ENCODE data around the gene PDE7B. TPM values are rescaled to one million over a fixed set of nuclear protein-coding genes. Genes with fewer than 3 reads are reported as not detected.
A peak's percentile ranks its signal among the peaks of the same experiment; 100 is the strongest.

The PDE7B gene
- not detected in 2 replicates for total RNA-seq (2016; rRNA removed; fragmentation: Illumina TruSeq; extraction: Trizol)
- total RNA-seq (2016; cell fraction: cytosol; rRNA removed; fragmentation: Illumina TruSeq; extraction: Trizol; ENCODE audit: low read depth): not detected in 2 replicates
- total RNA-seq (2016; cell fraction: insoluble cytoplasmic fraction; rRNA removed; fragmentation: Illumina TruSeq; extraction: Trizol): not detected in 2 replicates
- total RNA-seq (2016; cell fraction: membrane; rRNA removed; fragmentation: Illumina TruSeq; extraction: Trizol): not detected in 2 replicates
- not detected in 2 replicates for total RNA-seq (2016; cell fraction: nucleus; rRNA removed; fragmentation: Illumina TruSeq; extraction: Trizol)
- polyA plus RNA-seq (2011; rRNA removed): not detected in 2 replicates
- polyA plus RNA-seq (2011; cell fraction: cytosol; rRNA removed): not detected in 2 replicates
- polyA plus RNA-seq (2011; cell fraction: nucleus; rRNA removed): not detected in 2 replicates
- not detected in 2 replicates for polyA plus RNA-seq (2012)
- not detected in 2 replicates for polyA plus RNA-seq (2016; cell fraction: cytosol; fragmentation: Illumina TruSeq; extraction: Trizol; ENCODE audit: low read depth)
- polyA plus RNA-seq (2016; cell fraction: insoluble cytoplasmic fraction; fragmentation: Illumina TruSeq; extraction: Trizol; ENCODE audit: low read depth): not detected in 2 replicates
- polyA plus RNA-seq (2016; cell fraction: membrane; fragmentation: Illumina TruSeq; extraction: Trizol; ENCODE audit: low read depth): not detected in 2 replicates
- polyA plus RNA-seq (2016; cell fraction: nucleus; fragmentation: Illumina TruSeq; extraction: Trizol; ENCODE audit: insufficient read depth, low read depth): not detected in 2 replicates
- polyA minus RNA-seq (2011; rRNA and poly(A)+ RNA removed; ENCODE audit: low replicate concordance): 14.3 TPM in 1 of 2 replicates, not detected in the other
- not detected in 2 replicates for polyA minus RNA-seq (2011; cell fraction: cytosol; rRNA and poly(A)+ RNA removed)
- polyA minus RNA-seq (2011; cell fraction: nucleus; rRNA and poly(A)+ RNA removed): not detected in 2 replicates
- Bru-seq, nascent RNA: percentile 0 among the genes with signal in this experiment
- not detected for BruChase-seq, experiment 1, labeled RNA remaining after a 6-hour chase
- BruChase-seq, experiment 2, labeled RNA remaining after a 2-hour chase: not detected
- long read RNA-seq, experiment 1: 0 reads
- long read RNA-seq, experiment 2: 0 reads

GRCh38 chr6:135851442-135852271 lies at the start of gene PDE7B:
Gene PDE7B (plus strand): TSS chr6:135851701.
- no peak within 1 kb of the TSS for H2AFZ ChIP-seq (ENCODE audit: low read length)
- WGBS (ENCODE audit: low lambda C conversion rate): 4% methylated on average over 12 of the region's 12 CpGs
- H3K36me3 ChIP-seq (replicated peaks in 1 of 2; ENCODE audit: control insufficient read depth in 1 of 2, insufficient read depth in 2 of 2, low read length in 2 of 2): no peaks in the 10 kb centered on the region
- H3K79me2 ChIP-seq (ENCODE audit: insufficient read depth, low read length): no peaks in the 10 kb centered on the region
- no TSS peak for BruUV-seq (replicated peaks)
- intact Hi-C loops (cut with micrococcal nuclease; ENCODE audit: unreplicated experiment) (no loop called here), in situ Hi-C loops (cut with HindIII; ENCODE audit: extremely low pct_ligation_motif_present, low pct_unique_long_range_greater_than_20kb) (no loop called here)
- H3K27me3 ChIP-seq (ENCODE audit: control insufficient read depth in 1 of 2, insufficient read depth in 2 of 2, low read length in 2 of 2): no peaks in the 10 kb centered on the region
- no peak within 1 kb of the TSS for H3K27ac ChIP-seq (ENCODE audit: extremely low read length, insufficient read depth, low read length)
- no peak for TF ChIP-seq SNAPC5 (CRISPR knock-in tag; IDR thresholded peaks at IDR 0.05; ENCODE audit: borderline replicate concordance)
- TF ChIP-seq CREB1 (IDR thresholded peaks at IDR 0.05): peak; percentile 47; the same call in 1 of the 2 replicates
- TF ChIP-seq CREB1 (CRISPR knock-in tag; IDR thresholded peaks at IDR 0.05): no peak
- H3K4me1 ChIP-seq (ENCODE audit: insufficient read depth, low read length): no peaks in the 10 kb centered on the region
- CTCF ChIA-PET (ENCODE audit: low intra/inter-chr PET ratio, low total read pairs): no interaction called here
- ATAC-seq (peak; percentile 73), DNase-seq (ENCODE audit: low spot score) (no peak), FAIRE-seq (no peak)
- H3K9me3 ChIP-seq (ENCODE audit: low read length): no peaks in the 10 kb centered on the region
- H3K9ac ChIP-seq (ENCODE audit: insufficient read depth, low read depth, low read length): no peak within 1 kb of the TSS
- no peak within 1 kb of the TSS for H3K4me2 ChIP-seq (ENCODE audit: low read depth, low read length)
- POLR2A ChIA-PET: no interaction called here
- H3K4me3 ChIP-seq (replicated peaks in 1 of 3; ENCODE audit: insufficient read depth in 1 of 3, low read depth in 2 of 3, low read length in 3 of 3): no peak within 1 kb of the TSS
- no peaks in the 10 kb centered on the region for H4K20me1 ChIP-seq (ENCODE audit: insufficient read depth, low read length)
